GM19455 (cell line): Measurements from ENCODE around the gene TRAPPC3.

ENCODE experiments used
- ATAC-seq: cut with Tn5 transposase; IDR thresholded peaks from one replicate; pipeline ENCODE4 v1.9.1; 2021; ENCODE audit not compliant: unreplicated experiment

Gene TRAPPC3

DNA sequence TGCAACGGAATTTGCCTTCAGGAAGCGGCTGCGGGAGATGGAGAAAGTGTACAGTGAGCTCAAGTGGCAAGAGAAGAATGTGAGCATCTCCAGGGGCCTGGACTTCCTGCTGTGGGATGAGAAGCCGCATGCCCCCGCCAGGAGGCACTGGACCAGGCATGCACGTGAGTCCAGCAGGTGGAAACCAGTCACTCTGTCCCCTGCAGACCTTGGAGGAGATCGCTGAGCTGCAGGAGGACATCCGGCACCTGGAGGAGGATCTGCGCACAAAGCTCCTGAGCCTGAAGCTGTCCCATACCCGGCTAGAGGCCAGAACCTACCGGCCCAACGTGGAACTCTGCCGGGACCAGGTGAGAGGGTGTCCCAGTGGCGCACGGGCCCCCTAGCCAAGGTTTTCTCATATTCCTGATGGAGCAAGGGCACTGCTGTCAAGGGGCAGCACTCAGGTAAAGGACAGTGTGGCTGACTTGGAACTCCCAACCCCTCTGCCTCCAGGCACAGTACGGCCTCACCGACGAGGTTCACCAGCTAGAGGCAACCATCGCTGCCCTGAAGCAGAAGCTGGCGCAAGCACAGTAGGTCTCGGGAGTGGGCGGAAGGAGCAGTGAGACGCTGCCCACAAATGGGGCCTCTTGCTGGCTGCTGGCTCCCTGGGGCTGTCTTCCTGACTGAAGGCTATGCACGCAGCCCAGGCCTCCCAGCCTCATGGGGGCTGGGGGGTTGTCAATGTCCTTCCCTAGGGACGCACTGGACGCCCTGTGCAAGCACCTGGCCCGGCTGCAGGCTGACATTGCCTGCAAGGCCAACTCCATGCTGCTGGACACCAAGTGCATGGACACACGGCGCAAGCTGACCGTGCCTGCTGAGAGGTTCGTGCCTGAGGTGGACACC is 61.8 kb downstream of the TRAPPC3 start:
- no peak for ATAC-seq
